ENCODE data around the gene DHODH.

Gene DHODH

DNA sequence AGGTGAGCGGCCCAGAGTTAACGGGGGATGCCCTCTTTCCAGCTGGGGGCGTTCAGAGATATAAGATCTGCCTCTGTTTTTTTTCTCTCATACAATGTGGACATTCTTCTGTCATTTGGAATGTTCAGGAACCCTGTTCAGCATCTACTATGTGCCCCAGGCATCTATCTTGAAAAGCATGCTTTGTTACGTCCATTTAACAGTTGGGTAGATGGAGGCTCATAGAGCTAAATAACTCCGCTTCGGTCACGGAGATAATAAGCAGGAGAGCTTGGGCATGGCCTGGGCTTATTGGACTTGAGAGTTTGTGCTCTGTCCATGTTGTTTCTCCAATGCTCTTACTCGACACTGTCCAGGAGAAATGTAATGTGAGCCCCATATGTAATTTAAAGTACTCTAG, 6.1 kb downstream of the DHODH start:
- TF ChIP-seq, protein P1, sequence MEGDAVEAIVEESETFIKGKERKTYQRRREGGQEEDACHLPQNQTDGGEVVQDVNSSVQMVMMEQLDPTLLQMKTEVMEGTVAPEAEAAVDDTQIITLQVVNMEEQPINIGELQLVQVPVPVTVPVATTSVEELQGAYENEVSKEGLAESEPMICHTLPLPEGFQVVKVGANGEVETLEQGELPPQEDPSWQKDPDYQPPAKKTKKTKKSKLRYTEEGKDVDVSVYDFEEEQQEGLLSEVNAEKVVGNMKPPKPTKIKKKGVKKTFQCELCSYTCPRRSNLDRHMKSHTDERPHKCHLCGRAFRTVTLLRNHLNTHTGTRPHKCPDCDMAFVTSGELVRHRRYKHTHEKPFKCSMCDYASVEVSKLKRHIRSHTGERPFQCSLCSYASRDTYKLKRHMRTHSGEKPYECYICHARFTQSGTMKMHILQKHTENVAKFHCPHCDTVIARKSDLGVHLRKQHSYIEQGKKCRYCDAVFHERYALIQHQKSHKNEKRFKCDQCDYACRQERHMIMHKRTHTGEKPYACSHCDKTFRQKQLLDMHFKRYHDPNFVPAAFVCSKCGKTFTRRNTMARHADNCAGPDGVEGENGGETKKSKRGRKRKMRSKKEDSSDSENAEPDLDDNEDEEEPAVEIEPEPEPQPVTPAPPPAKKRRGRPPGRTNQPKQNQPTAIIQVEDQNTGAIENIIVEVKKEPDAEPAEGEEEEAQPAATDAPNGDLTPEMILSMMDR (IDR thresholded peaks at IDR 0.05) = no peak
- TF ChIP-seq ZFX (IDR thresholded peaks at IDR 0.05; ENCODE audit: borderline replicate concordance) = no peak
- H3K27ac ChIP-seq = no peak overlapping the region

- TF ChIP-seq, protein P1 (IDR thresholded peaks at IDR 0.05) = no peak
- no peak overlapping the region for H3K27ac ChIP-seq
Observed at GRCh38 chr16:72015124-72015523, 6.6 kb downstream of the DHODH start.

DNA sequence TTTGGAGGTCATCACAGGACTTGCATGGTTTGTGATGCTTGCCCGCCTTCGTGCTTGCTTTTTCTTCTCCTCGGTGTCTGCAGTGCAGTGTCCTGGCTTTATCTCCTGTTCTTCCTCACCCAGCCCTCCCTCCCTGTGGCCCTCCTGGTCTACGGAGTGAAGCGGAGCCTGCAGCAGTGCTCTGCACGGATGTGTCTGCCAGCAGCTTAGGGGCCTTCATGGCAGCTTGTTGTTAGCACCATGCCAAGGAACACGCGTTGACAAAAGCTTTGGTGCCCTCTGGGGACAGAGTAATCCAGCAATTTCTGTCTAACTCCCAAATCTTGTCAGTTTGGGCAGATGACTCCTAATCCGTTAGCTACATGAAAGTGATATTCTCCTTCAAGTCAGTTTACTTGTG, 9.9 kb downstream of the DHODH start:
- H3K27ac ChIP-seq = no peak overlapping the region

DNA sequence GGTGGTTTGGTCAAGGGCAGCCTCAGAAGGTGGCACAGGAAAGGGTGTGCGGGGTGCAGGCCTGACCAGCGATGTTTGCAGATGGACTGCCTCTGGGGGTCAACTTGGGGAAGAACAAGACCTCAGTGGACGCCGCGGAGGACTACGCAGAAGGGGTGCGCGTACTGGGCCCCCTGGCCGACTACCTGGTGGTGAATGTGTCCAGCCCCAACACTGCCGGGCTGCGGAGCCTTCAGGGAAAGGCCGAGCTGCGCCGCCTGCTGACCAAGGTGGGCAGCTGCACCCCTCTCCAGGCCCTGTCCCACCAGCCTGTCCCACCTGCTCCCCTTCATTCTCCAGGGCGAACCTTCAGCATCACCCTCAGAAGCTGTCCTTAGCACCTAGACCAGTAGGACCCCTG, 12.5 kb downstream of the DHODH start:
- TF ChIP-seq ZFX (IDR thresholded peaks at IDR 0.05; ENCODE audit: borderline replicate concordance) = no peak
- TF ChIP-seq, protein P1 (IDR thresholded peaks at IDR 0.05) = no peak
- no peak overlapping the region for H3K27ac ChIP-seq

More for the DNA sequence above, 9.9 kb downstream of the DHODH start:
- TF ChIP-seq, protein P1 (IDR thresholded peaks at IDR 0.05) = no peak
- TF ChIP-seq ZFX (IDR thresholded peaks at IDR 0.05; ENCODE audit: borderline replicate concordance) = no peak

GRCh38 chr16:72022127-72022526, 13.6 kb downstream of the DHODH start:
- TF ChIP-seq ZFX (IDR thresholded peaks at IDR 0.05; ENCODE audit: borderline replicate concordance) = no peak
- TF ChIP-seq, protein P1 (IDR thresholded peaks at IDR 0.05) = no peak
- H3K27ac ChIP-seq = no peak overlapping the region

- H3K27ac ChIP-seq = no peak overlapping the region
- TF ChIP-seq, protein P1 (IDR thresholded peaks at IDR 0.05) = no peak
- no peak for TF ChIP-seq ZFX (IDR thresholded peaks at IDR 0.05; ENCODE audit: borderline replicate concordance)
Observed at GRCh38 chr16:72023962-72024361, 15.4 kb downstream of the DHODH start.

DNA sequence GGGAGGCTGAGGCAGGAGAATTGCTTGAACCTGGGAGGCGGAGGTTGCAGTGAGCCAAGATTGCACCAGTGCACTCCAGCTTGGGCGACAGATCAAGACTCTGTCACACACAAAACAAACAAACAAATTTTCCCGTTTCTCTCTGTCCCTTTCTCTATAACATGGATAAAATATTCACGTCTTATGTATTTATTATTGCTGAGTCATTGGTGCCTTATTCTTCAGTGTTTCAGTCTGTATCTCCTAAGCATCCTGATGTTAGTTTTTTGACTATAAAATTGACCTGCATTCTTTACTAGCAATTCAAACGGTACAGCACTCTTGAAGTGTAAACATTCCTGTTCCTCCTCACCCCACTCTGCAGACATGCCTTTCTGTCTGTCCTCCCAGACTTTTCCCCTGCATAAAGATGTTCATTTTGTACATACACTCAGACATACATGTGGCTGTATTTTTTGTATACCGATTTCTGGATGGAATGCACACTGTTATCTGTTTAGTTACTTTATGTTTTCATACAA, 16.4 kb downstream of the DHODH start:
- TF ChIP-seq, protein P1 (IDR thresholded peaks at IDR 0.05) = no peak
- TF ChIP-seq ZFX (IDR thresholded peaks at IDR 0.05; ENCODE audit: borderline replicate concordance) = no peak
- no peak overlapping the region for H3K27ac ChIP-seq
